Esophagus muscularis mucosa (tissue), 4 donors: ENCODE data around the gene RBM11. TPM values are rescaled to one million over a fixed set of nuclear protein-coding genes. Genes with fewer than 3 reads are reported as not detected.

Source experiments
- DNase-seq: peaks from one replicate; pipeline ENCODE4 v3.0.0-alpha.2; 2017; ENCODE audit errors: extremely low spot score
- H3K27ac ChIP-seq, 4 donors: fragments of 200-600 bp; sonication (generic); replicated peaks in 1 of 4; 1 replicate in 3 of 4; 2 replicates in 1 of 4; pipeline ENCODE4 v1.5.1; 2016 to 2019; ENCODE audit warnings: mild to moderate bottlenecking in 1 of 4
- H3K27me3 ChIP-seq, 4 donors: fragments of 200-600 bp; sonication (generic); one replicate each; pipeline versions ENCODE4 v1.5.1 to v1.6.0; 2016 to 2019
- H3K36me3 ChIP-seq, 4 donors: fragments of 200-600 bp; sonication (generic); one replicate each; pipeline ENCODE4 v1.5.1; 2016 to 2019
- H3K4me1 ChIP-seq, 4 donors: fragments of 200-600 bp; sonication (generic); one replicate each; pipeline ENCODE4 v1.5.1; 2016 to 2019
- H3K4me3 ChIP-seq, 4 donors: fragments of 200-600 bp; sonication (generic); 1 replicate in 2 of 4; 2 replicates in 2 of 4; pipeline ENCODE4 v1.5.1; 2016 to 2019; ENCODE audit warnings: mild to moderate bottlenecking in 4 of 4, moderate library complexity in 1 of 4
- H3K9me3 ChIP-seq, 4 donors: fragments of 200-600 bp; sonication (generic); 1 replicate in 3 of 4; 2 replicates in 1 of 4; pipeline ENCODE4 v1.5.1; 2016 to 2019
- EP300 ChIP-seq: sonication (generic); formaldehyde crosslinking; IDR thresholded peaks from one replicate; pipeline ENCODE4 v1.6.1; 2017; ENCODE audit warnings: antibody characterized with exemption
- POLR2A ChIP-seq: fragments of 450-650 bp; IDR thresholded peaks from one replicate; pipeline ENCODE4 v1.6.1; 2017; ENCODE audit warnings: antibody characterized with exemption, moderate library complexity, mild to moderate bottlenecking, low read depth
- POLR2AphosphoS5 ChIP-seq, 2 donors: sonication (generic); formaldehyde crosslinking; IDR thresholded peaks; one replicate each; pipeline ENCODE4 v1.6.1; 2017; ENCODE audit warnings: antibody characterized with exemption in 2 of 2
- WGBS: methylation state at CpG from one replicate; pipeline ENCODE4 v1.1.5; 2018; 5-methylcytosine and 5-hydroxymethylcytosine counted together
- intact Hi-C: fragments of 100-400 bp; cut with DNase I; formaldehyde crosslinking; loops from one replicate; pipeline ENCODE4 v1.15.1; 2023
- total RNA-seq, 4 donors: library from RNA; depleted of rRNA; stranded (reverse); fragments of >200 nt; gene quantifications; one replicate each; pipeline versions ENCODE4 v1.1.0 to v1.2.1, GENCODE V29; 2016
- TF ChIP-seq, protein P1 (sequence below), 3 experiments: fragments of 200-600 bp in 2 of 3; fragments of 450-650 bp in 1 of 3; sonication (generic) in 2 of 3; IDR thresholded peaks; one replicate each; pipeline ENCODE4 v1.5.1; 2017 to 2019; ENCODE audit warnings: antibody characterized with exemption in 3 of 3, mild to moderate bottlenecking in 2 of 3, moderate library complexity in 1 of 3

RBM11 gene
- total RNA-seq, 4 donors from 2014 or later, result 0.29 to 1.6 (median 0.62) TPM

DNA sequence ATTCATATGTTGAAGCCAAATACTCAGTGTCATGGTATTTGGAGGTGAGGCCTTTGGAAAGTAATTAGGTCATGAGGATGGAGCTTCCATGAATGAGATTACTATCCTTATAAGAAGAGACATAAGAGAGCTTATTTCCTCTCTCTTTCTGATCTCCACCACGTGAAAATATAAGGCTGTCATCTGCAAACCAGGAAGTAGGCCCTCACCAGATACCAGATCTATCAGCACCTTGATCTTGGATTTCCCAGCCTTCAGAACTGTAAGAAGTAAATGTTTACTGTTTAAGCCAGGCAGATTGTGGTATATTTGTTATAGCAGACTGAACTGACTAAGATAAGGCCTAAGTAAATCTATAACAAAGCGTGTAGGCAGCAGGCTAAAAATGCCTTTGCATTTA is 25.3 kb downstream of the RBM11 start:
- Histone ChIP-seq H3K9me3 (no peaks in the 10 kb centered on the region), H3K4me3 (no peak overlapping the region), H3K4me1 (no peaks in the 10 kb centered on the region), H3K27me3 (no peaks in the 10 kb centered on the region), H3K36me3 (no peaks in the 10 kb centered on the region), H3K27ac (no peak overlapping the region)
- intact Hi-C loops, result no loop called here
- DNase-seq, result no peak
- no peak for TF ChIP-seq POLR2AphosphoS5 (IDR thresholded peaks at IDR 0.05)
- no peak for TF ChIP-seq POLR2A
- no peak for TF ChIP-seq EP300
- TF ChIP-seq, protein P1, sequence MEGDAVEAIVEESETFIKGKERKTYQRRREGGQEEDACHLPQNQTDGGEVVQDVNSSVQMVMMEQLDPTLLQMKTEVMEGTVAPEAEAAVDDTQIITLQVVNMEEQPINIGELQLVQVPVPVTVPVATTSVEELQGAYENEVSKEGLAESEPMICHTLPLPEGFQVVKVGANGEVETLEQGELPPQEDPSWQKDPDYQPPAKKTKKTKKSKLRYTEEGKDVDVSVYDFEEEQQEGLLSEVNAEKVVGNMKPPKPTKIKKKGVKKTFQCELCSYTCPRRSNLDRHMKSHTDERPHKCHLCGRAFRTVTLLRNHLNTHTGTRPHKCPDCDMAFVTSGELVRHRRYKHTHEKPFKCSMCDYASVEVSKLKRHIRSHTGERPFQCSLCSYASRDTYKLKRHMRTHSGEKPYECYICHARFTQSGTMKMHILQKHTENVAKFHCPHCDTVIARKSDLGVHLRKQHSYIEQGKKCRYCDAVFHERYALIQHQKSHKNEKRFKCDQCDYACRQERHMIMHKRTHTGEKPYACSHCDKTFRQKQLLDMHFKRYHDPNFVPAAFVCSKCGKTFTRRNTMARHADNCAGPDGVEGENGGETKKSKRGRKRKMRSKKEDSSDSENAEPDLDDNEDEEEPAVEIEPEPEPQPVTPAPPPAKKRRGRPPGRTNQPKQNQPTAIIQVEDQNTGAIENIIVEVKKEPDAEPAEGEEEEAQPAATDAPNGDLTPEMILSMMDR (IDR thresholded peaks at IDR 0.05), result no peak
- WGBS, result 45% methylated on average over 2 of the region's 2 CpGs

GRCh38 chr21:14243461-14243860 is 27.5 kb downstream of the RBM11 start:
- H3K4me3 ChIP-seq, result no peak overlapping the region
- H3K27me3 ChIP-seq, result no peaks in the 10 kb centered on the region
- TF ChIP-seq POLR2A (no peak), POLR2AphosphoS5 (IDR thresholded peaks at IDR 0.05) (no peak), EP300 (no peak)
- TF ChIP-seq, protein P1 (IDR thresholded peaks at IDR 0.05), result no peak
- no peak overlapping the region for H3K27ac ChIP-seq
- intact Hi-C loops, result no loop called here
- H3K36me3 ChIP-seq, result no peaks in the 10 kb centered on the region
- no peak for DNase-seq
- WGBS, result 57% methylated on average over 1 of the region's 1 CpG
- H3K4me1 ChIP-seq, result no peaks in the 10 kb centered on the region
- no peaks in the 10 kb centered on the region for H3K9me3 ChIP-seq

GRCh38 chr21:14243874-14244273 is 27.9 kb downstream of the RBM11 start:
- intact Hi-C loops, result no loop called here
- no peak overlapping the region for H3K27ac ChIP-seq
- no peaks in the 10 kb centered on the region for H3K9me3 ChIP-seq
- H3K4me1 ChIP-seq, result no peaks in the 10 kb centered on the region
- TF ChIP-seq, protein P1 (IDR thresholded peaks at IDR 0.05), result no peak
- TF ChIP-seq POLR2A (no peak), POLR2AphosphoS5 (IDR thresholded peaks at IDR 0.05) (no peak), EP300 (no peak)
- 51% methylated on average over 2 of the region's 2 CpGs for WGBS
- H3K4me3 ChIP-seq, result no peak overlapping the region
- H3K36me3 ChIP-seq, result no peaks in the 10 kb centered on the region
- DNase-seq, result no peak
- H3K27me3 ChIP-seq, result no peaks in the 10 kb centered on the region

DNA sequence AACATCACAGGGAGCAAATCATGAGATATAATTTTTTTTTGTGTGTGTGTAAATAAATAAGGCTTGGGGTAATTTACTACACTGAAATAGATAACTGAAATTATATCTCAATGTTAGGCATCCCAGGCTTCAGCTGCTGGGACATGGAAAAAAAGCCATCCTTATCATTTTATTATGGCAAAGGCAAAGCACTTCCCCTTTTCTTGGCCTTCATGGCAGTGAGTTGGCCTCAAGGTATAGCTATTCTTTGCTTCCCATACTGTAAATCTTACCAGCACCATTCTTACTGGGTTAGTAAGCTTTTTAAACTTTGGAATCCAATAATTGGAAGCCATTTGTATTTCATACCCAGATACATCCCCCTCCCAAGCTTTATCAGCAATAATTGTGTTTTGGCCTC is 29.0 kb downstream of the RBM11 start:
- intact Hi-C loops, result no loop called here

GRCh38 chr21:14245711-14246110 is 29.8 kb downstream of the RBM11 start:
- H3K36me3 ChIP-seq, result no peaks in the 10 kb centered on the region
- TF ChIP-seq, protein P1 (IDR thresholded peaks at IDR 0.05), result no peak
- TF ChIP-seq POLR2A (no peak), POLR2AphosphoS5 (IDR thresholded peaks at IDR 0.05) (no peak), EP300 (no peak)

More for the DNA sequence above, 29.0 kb downstream of the RBM11 start:
- Histone ChIP-seq H3K27ac (no peak overlapping the region), H3K4me1 (no peaks in the 10 kb centered on the region), H3K36me3 (no peaks in the 10 kb centered on the region), H3K27me3 (no peaks in the 10 kb centered on the region), H3K4me3 (no peak overlapping the region), H3K9me3 (no peaks in the 10 kb centered on the region)
- TF ChIP-seq POLR2AphosphoS5 (IDR thresholded peaks at IDR 0.05) (no peak), POLR2A (no peak), EP300 (no peak)
- TF ChIP-seq, protein P1 (IDR thresholded peaks at IDR 0.05), result no peak
- DNase-seq, result no peak

More at GRCh38 chr21:14245711-14246110, 29.8 kb downstream of the RBM11 start:
- intact Hi-C loops, result no loop called here
- Histone ChIP-seq H3K9me3 (no peaks in the 10 kb centered on the region), H3K4me1 (no peaks in the 10 kb centered on the region), H3K4me3 (no peak overlapping the region), H3K27me3 (no peaks in the 10 kb centered on the region), H3K27ac (no peak overlapping the region)
- no peak for DNase-seq
